Gastroesophageal sphincter (tissue), 3 donors: Measurements from ENCODE around the gene DHRSX.

Experiments
- CTCF ChIP-seq, 4 experiments: fragments of 200-600 bp in 2 of 4; fragments of 450-650 bp in 2 of 4; sonication (generic) in 1 of 4; IDR thresholded peaks; one replicate each; pipeline ENCODE4 v1.5.1; 2017 to 2019; ENCODE audit warnings: antibody characterized with exemption in 4 of 4, mild to moderate bottlenecking in 2 of 4, moderate library complexity in 2 of 4
- EP300 ChIP-seq: sonication (generic); formaldehyde crosslinking; IDR thresholded peaks from one replicate; pipeline ENCODE4 v1.6.1; 2017; ENCODE audit warnings: antibody characterized with exemption, mild to moderate bottlenecking

- TF ChIP-seq CTCF (IDR thresholded peaks at IDR 0.05) (no peak), EP300 (no peak)
These were observed 183.2 kb downstream of the DHRSX start for GRCh38 chrX:2317527-2318055.
